B cell (primary cell): ENCODE results near the gene TIMM10.

Experiments
- EZH2 ChIP-seq: IDR thresholded peaks from 2 replicates; pipeline ENCODE4 v1.6.1; 2012; ENCODE audit warnings: borderline replicate concordance, low read depth, mild to moderate bottlenecking, moderate library complexity, low read length; ENCODE audit not compliant: insufficient read depth, poor library complexity, severe bottlenecking
- TF ChIP-seq, protein P1 (sequence below): fragments of 200-600 bp; IDR thresholded peaks from one replicate; pipeline ENCODE4 v1.8.0; 2022; ENCODE audit warnings: antibody characterized with exemption, mild to moderate bottlenecking

GRCh38 chr11:57514538-57515331, 15.8 kb downstream of the TIMM10 start:
- TF ChIP-seq, protein P1, sequence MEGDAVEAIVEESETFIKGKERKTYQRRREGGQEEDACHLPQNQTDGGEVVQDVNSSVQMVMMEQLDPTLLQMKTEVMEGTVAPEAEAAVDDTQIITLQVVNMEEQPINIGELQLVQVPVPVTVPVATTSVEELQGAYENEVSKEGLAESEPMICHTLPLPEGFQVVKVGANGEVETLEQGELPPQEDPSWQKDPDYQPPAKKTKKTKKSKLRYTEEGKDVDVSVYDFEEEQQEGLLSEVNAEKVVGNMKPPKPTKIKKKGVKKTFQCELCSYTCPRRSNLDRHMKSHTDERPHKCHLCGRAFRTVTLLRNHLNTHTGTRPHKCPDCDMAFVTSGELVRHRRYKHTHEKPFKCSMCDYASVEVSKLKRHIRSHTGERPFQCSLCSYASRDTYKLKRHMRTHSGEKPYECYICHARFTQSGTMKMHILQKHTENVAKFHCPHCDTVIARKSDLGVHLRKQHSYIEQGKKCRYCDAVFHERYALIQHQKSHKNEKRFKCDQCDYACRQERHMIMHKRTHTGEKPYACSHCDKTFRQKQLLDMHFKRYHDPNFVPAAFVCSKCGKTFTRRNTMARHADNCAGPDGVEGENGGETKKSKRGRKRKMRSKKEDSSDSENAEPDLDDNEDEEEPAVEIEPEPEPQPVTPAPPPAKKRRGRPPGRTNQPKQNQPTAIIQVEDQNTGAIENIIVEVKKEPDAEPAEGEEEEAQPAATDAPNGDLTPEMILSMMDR, result no peak
- TF ChIP-seq EZH2, result no peak
